ENCODE results near the gene CTSE. TPM values are rescaled to one million over a fixed set of nuclear protein-coding genes. Genes with fewer than 3 reads are reported as not detected.
"Not testable (repeated sequence)": the region's sequence is repeated elsewhere in the genome, so short reads cannot be mapped to it uniquely, and the experiment has no call there.

The CTSE gene
- 0.10 TPM for total RNA-seq

- no peak for DNase-seq
Observed at GRCh38 chr1:206023695-206024094, at the start of gene CTSE. Gene CTSE, minus strand, starts transcription at chr1:206023895. Its CDS starts 104 bp downstream, at chr1:206023791.

- DNase-seq, result no peak
Observed at GRCh38 chr1:206070627-206071304, 47.1 kb upstream of the CTSE start.

- DNase-seq, result no peak
Observed at GRCh38 chr1:206068314-206068713, 44.6 kb upstream of the CTSE start.

- no peak for DNase-seq
Observed at GRCh38 chr1:206067486-206068227, 44.0 kb upstream of the CTSE start.

GRCh38 chr1:206066479-206067171, 42.9 kb upstream of the CTSE start:
- no peak for DNase-seq

GRCh38 chr1:206065547-206066145, 42.0 kb upstream of the CTSE start:
- DNase-seq, result no peak

GRCh38 chr1:206064501-206064900, 40.8 kb upstream of the CTSE start:
- not testable (repeated sequence) for DNase-seq

GRCh38 chr1:206064001-206064400, 40.3 kb upstream of the CTSE start:
- not testable (repeated sequence) for DNase-seq

GRCh38 chr1:206062464-206062863, 38.8 kb upstream of the CTSE start:
- DNase-seq, result peak; percentile 48

- DNase-seq, result no peak
Observed at GRCh38 chr1:206060844-206061243, 37.1 kb upstream of the CTSE start.

- no peak for DNase-seq
Observed at GRCh38 chr1:206059355-206059915, 35.7 kb upstream of the CTSE start.

- DNase-seq, result no peak
Observed at GRCh38 chr1:206058927-206059292, 35.2 kb upstream of the CTSE start.

GRCh38 chr1:206058289-206058926, 34.7 kb upstream of the CTSE start:
- DNase-seq, result not testable (repeated sequence)

- DNase-seq, result not testable (repeated sequence)
Observed at GRCh38 chr1:206055639-206056323, 32.1 kb upstream of the CTSE start.

- not testable (repeated sequence) for DNase-seq
Observed at GRCh38 chr1:206055069-206055625, 31.5 kb upstream of the CTSE start.

- DNase-seq, result not testable (repeated sequence)
Observed at GRCh38 chr1:206053616-206054015, 29.9 kb upstream of the CTSE start.

GRCh38 chr1:206052919-206053610, 29.4 kb upstream of the CTSE start, which contains the start of gene RHEX:
Gene RHEX, plus strand, starts transcription at chr1:206053173. Its CDS starts 44,656 bp downstream, at chr1:206097829.
- not testable (repeated sequence) for DNase-seq

- DNase-seq, result not testable (repeated sequence)
Observed at GRCh38 chr1:206052231-206052865, 28.7 kb upstream of the CTSE start.

GRCh38 chr1:206050655-206051235, 27.1 kb upstream of the CTSE start:
- DNase-seq, result no peak

Data from tongue (tissue), 2 donors.